ENCODE measurements around the gene CCDC142.

The CCDC142 gene

DNA sequence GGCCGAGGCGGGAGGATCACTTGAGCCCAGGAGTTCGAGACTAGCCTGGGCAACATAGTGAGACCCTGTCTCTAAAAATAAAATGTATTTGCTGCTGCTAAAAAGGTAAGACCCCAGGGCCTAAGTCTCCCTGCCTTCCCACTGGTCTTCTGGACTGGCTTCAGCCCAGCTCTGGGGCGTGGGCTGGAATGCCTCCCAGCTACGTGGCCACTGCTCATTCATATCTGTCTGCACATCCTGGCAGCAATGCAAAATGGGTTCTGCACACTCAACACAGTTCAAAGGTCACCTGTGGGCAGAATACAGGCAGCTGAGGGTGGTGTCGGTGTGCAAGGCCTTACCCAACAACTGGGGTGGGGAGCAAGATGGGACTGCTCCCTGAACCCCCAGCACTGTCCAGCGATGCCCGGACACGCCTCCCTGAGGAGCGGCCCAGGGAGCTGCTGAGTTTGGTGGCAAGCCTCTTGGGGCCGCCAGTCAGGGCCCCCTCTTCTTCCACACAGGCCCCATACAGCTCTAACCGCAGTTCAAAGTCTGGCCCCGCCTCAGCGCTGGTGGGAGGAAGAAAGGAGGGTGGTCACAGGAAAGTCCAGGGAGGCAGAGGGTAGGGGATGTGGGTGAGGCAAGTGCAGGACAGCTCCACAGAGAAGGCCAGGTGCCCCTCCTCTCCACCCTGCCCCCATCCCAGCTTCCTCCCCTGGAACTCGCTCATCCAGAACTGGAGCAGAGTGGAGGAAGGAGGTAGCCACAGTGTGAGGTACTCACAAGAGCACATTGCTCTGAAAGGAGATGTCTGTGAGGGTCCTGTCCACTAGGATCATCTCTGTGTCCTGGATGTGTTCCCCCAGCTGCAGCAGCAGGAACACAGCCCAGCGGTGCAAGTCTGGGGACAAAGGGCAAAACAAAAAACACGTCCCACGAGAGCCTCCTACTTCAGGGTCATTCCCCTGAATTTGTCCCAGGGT is 53.0 kb downstream of the CCDC142 start:
- H3K4me3 ChIP-seq (ENCODE audit: low read depth, low read length), result no peak overlapping the region
- TF ChIP-seq, protein P1, sequence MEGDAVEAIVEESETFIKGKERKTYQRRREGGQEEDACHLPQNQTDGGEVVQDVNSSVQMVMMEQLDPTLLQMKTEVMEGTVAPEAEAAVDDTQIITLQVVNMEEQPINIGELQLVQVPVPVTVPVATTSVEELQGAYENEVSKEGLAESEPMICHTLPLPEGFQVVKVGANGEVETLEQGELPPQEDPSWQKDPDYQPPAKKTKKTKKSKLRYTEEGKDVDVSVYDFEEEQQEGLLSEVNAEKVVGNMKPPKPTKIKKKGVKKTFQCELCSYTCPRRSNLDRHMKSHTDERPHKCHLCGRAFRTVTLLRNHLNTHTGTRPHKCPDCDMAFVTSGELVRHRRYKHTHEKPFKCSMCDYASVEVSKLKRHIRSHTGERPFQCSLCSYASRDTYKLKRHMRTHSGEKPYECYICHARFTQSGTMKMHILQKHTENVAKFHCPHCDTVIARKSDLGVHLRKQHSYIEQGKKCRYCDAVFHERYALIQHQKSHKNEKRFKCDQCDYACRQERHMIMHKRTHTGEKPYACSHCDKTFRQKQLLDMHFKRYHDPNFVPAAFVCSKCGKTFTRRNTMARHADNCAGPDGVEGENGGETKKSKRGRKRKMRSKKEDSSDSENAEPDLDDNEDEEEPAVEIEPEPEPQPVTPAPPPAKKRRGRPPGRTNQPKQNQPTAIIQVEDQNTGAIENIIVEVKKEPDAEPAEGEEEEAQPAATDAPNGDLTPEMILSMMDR (IDR thresholded peaks at IDR 0.05; ENCODE audit: low read depth, low read length, missing control alignments), result no peak
- in situ Hi-C loops (cut with HindIII; ENCODE audit: low sequenced_read_pairs), result no loop called here
- no peak for DNase-seq (ENCODE audit: low read depth)

DNA sequence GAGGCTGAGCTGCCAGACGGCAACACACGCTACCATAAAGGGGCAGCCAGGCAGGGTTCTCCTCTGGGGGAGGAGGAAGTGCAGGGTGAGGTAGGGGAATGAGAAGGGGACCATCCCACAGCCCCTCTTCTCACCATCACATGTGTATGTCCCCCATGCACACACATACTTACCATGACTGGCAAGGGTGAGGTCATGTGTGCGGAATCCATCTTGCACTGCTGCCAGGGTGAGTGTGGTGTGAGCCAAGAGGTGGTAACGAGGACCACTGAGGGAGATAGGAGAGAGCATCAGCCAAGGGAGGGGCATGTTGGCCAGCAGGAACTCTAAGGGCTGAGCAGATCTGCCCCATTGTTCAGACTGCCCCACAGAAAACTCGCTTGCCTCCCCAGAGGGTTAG is 54.1 kb downstream of the CCDC142 start:
- in situ Hi-C loops (cut with HindIII; ENCODE audit: low sequenced_read_pairs), result no loop called here
- TF ChIP-seq, protein P1 (IDR thresholded peaks at IDR 0.05; ENCODE audit: low read depth, low read length, missing control alignments), result no peak
- no peak overlapping the region for H3K4me3 ChIP-seq (ENCODE audit: low read depth, low read length)
- no peak for DNase-seq (ENCODE audit: low read depth)

GRCh38 chr2:74427551-74427950 is 55.2 kb downstream of the CCDC142 start:
- no peak overlapping the region for H3K4me3 ChIP-seq (ENCODE audit: low read depth, low read length)
- in situ Hi-C loops (cut with HindIII; ENCODE audit: low sequenced_read_pairs), result no loop called here
- TF ChIP-seq, protein P1 (IDR thresholded peaks at IDR 0.05; ENCODE audit: low read depth, low read length, missing control alignments), result no peak
- DNase-seq (ENCODE audit: low read depth), result no peak

DNA sequence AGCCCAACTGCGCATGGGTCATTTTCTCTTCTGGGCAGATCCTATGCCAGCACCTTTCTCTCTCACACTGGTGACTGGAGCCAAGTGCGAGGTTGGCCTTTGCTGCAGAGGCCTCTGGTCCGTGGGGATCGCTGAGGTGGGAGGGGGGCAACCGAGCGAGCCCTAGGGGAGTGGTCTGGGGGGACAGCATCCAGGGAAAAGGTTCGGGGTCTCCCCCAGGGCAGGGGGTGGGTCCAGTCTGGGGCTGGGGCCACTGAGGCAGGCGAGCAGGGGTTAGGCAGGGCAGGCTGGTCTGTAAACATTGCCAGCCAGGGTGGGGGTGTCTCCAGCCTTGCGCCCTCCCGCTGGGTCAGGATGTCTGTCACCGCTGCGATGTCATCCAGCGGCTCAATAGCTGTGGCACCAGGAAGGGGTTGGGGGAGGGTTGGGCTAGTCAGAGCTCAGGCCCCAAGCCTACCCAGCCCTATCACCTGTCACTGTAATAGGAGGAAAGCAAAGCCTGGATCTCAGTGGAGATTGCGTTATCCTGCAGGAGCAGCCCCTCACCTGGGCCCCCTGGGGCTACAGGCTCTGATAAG is 56.5 kb downstream of the CCDC142 start:
- TF ChIP-seq, protein P1 (IDR thresholded peaks at IDR 0.05; ENCODE audit: low read depth, low read length, missing control alignments), result no peak
- no peak for DNase-seq (ENCODE audit: low read depth)
- no peak overlapping the region for H3K4me3 ChIP-seq (ENCODE audit: low read depth, low read length)
- in situ Hi-C loops (cut with HindIII; ENCODE audit: low sequenced_read_pairs), result no loop called here

DNA sequence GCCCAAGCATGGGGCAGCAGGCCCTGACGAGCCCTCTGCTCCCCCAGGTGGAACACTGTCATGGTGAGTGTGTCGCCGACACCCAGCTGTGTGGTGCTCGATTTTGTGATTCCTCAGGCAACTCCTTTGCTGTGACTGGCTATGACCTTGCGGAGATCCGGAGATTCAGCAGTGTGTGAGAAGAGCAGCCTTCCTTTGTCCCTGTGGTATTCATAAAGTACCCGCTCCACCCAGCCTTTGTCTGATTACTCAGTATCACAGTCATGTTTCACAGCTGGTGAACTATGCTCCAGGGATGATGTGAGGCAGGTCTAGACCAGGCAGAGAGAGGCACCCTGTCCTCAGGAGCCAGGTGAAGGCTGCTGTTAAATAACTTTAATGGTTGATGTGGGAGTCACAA is 57.3 kb downstream of the CCDC142 start:
- TF ChIP-seq, protein P1 (IDR thresholded peaks at IDR 0.05; ENCODE audit: low read depth, low read length, missing control alignments), result no peak
- in situ Hi-C loops (cut with HindIII; ENCODE audit: low sequenced_read_pairs), result no loop called here
- no peak for DNase-seq (ENCODE audit: low read depth)
- H3K4me3 ChIP-seq (ENCODE audit: low read depth, low read length), result no peak overlapping the region

GRCh38 chr2:74424995-74425406 is 57.8 kb downstream of the CCDC142 start:
- no peak for DNase-seq (ENCODE audit: low read depth)
- H3K4me3 ChIP-seq (ENCODE audit: low read depth, low read length), result no peak overlapping the region
- in situ Hi-C loops (cut with HindIII; ENCODE audit: low sequenced_read_pairs), result no loop called here
- TF ChIP-seq, protein P1 (IDR thresholded peaks at IDR 0.05; ENCODE audit: low read depth, low read length, missing control alignments), result no peak

Measured in astrocyte of the cerebellum (primary cell).